Mucosa of stomach (tissue), 1 donor: ENCODE data around the gene TSSC4.

ENCODE experiments used
- H3K27me3 ChIP-seq: one replicate; pipeline ENCODE4 v1.7.0; 2013; ENCODE audit warnings: mild to moderate bottlenecking, low read length; ENCODE audit not compliant: control insufficient read depth, insufficient read depth
- H3K36me3 ChIP-seq: one replicate; pipeline ENCODE4 v1.7.0; 2013; ENCODE audit warnings: low read length; ENCODE audit not compliant: control insufficient read depth, insufficient read depth
- H3K4me1 ChIP-seq: one replicate; pipeline ENCODE4 v1.7.0; 2013; ENCODE audit warnings: mild to moderate bottlenecking, low read length; ENCODE audit not compliant: control insufficient read depth, insufficient read depth
- H3K4me3 ChIP-seq: one replicate; pipeline ENCODE4 v1.7.0; 2013; ENCODE audit warnings: low read length
- H3K9ac ChIP-seq: one replicate; pipeline ENCODE4 v1.7.0; 2013; ENCODE audit warnings: mild to moderate bottlenecking, low read length, moderate library complexity
- H3K9me3 ChIP-seq: one replicate; pipeline ENCODE4 v1.7.0; 2013; ENCODE audit warnings: mild to moderate bottlenecking, low read length, moderate library complexity; ENCODE audit not compliant: control insufficient read depth
- donor health status: Pancreatic carcinoma.

Gene TSSC4

GRCh38 chr11:2447951-2448650 is 47.6 kb downstream of the TSSC4 start:
- Histone ChIP-seq H3K9ac (no peak overlapping the region), H3K36me3 (no peaks in the 10 kb centered on the region), H3K27me3 (peaks cover 17% of the 10 kb centered on the region), H3K9me3 (no peaks in the 10 kb centered on the region), H3K4me1 (peaks cover 5% of the 10 kb centered on the region), H3K4me3 (no peak overlapping the region)

DNA sequence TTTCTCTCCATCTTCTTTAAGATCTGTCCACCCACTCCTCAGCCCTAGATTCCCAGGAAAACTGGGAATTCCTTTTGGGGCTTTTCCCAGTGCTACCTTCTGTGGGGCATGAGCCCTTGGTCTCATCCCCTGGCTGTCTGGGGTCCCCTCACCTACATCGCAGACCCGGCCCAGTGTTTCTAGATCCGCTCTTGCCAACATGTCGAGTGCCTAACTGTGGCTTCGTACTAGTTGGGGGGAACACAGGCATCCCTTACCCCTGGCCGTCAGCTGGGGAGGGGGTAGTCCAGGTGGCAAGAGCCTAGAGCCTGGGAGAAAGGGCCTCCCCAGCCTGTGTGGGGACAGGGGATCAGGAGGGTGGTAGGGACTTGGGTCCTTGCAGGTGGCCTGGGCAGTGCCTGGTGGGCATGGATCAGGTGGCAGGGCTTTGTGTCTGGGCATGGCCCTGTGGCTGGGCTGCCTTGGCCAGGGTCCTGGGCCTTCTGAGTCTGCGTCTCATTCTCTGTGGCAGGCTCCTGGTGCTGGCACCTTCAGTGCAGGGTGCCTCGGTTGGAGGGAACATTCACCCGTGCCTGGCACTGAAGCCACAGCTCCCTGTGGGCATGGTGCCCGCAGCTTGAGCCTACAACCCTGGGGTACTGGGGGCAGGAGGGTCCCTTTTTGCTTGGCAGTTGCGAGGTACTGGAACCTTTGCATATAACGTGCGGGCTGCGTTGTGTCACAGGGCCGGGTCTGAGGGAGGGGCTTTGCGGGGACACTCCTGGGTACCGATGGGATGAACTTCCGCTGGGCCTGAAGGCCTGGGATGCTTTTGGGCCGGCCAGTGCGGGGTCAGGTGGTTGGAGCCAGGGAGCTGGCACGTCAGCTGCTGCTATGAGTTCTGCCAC is 48.4 kb downstream of the TSSC4 start:
- Histone ChIP-seq H3K4me1 (peaks cover 5% of the 10 kb centered on the region), H3K27me3 (peaks cover 16% of the 10 kb centered on the region), H3K36me3 (no peaks in the 10 kb centered on the region)

DNA sequence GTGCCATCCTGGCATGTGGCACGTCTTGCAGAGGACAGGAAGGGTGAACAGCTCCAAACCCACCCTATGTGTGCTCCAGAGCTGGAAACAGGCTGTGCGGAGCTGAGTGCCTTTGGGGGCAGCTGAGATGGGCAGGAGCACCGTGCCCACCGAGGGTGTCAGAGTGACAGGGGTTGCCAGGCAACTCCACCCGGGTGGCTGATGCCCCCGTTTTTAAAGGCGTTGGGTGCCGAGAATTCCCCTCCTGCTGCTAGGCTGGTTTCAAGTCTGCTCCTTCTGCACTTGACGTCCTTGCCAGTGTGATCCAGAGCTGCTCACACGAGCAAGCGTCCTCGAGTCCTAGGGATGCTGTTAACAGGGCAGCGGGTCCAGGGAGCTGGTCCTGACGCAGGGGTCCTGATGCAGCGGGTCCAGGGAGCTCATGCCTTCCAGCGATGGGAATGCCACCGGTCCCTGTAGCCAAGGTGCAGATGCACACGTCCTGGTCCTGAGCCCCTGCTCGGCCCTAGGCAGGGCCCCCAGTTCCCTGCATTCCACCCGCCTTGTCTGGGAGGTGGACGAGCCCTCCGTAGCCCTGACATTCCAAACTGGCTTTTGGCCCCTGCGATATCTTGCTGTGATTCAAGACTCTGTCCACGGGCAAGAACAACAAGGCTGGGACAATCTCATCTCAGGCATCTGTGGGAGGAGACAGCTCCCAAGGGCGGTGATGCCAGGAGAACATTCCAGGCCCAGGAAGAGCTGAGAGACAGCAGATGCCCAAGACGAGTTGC is 49.2 kb downstream of the TSSC4 start:
- H3K36me3 ChIP-seq: no peaks in the 10 kb centered on the region
- H3K4me3 ChIP-seq: no peak overlapping the region
- H3K4me1 ChIP-seq: peaks cover 5% of the 10 kb centered on the region
- H3K27me3 ChIP-seq: peaks cover 12% of the 10 kb centered on the region
- H3K9me3 ChIP-seq: no peaks in the 10 kb centered on the region
- H3K9ac ChIP-seq: no peak overlapping the region

More for the DNA sequence above, 48.4 kb downstream of the TSSC4 start:
- Histone ChIP-seq H3K9me3 (no peaks in the 10 kb centered on the region), H3K9ac (no peak overlapping the region), H3K4me3 (no peak overlapping the region)

GRCh38 chr11:2450321-2451041 is 49.9 kb downstream of the TSSC4 start:
- Histone ChIP-seq H3K27me3 (peaks cover 10% of the 10 kb centered on the region), H3K9me3 (no peaks in the 10 kb centered on the region)

GRCh38 chr11:2451336-2451735 is 50.8 kb downstream of the TSSC4 start:
- Histone ChIP-seq H3K9ac (no peak overlapping the region), H3K36me3 (no peaks in the 10 kb centered on the region), H3K27me3 (peaks cover 1% of the 10 kb centered on the region), H3K9me3 (no peaks in the 10 kb centered on the region), H3K4me1 (peaks cover 5% of the 10 kb centered on the region), H3K4me3 (no peak overlapping the region)

More at GRCh38 chr11:2450321-2451041, 49.9 kb downstream of the TSSC4 start:
- H3K36me3 ChIP-seq: no peaks in the 10 kb centered on the region
- no peak overlapping the region for H3K9ac ChIP-seq
- H3K4me3 ChIP-seq: no peak overlapping the region
- peaks cover 5% of the 10 kb centered on the region for H3K4me1 ChIP-seq

- no peak overlapping the region for H3K9ac ChIP-seq
- no peaks in the 10 kb centered on the region for H3K9me3 ChIP-seq
- no peak overlapping the region for H3K4me3 ChIP-seq
- no peaks in the 10 kb centered on the region for H3K36me3 ChIP-seq
- peaks cover 5% of the 10 kb centered on the region for H3K4me1 ChIP-seq
- H3K27me3 ChIP-seq: no peaks in the 10 kb centered on the region
Measured at GRCh38 chr11:2451916-2452315, 51.4 kb downstream of the TSSC4 start.

DNA sequence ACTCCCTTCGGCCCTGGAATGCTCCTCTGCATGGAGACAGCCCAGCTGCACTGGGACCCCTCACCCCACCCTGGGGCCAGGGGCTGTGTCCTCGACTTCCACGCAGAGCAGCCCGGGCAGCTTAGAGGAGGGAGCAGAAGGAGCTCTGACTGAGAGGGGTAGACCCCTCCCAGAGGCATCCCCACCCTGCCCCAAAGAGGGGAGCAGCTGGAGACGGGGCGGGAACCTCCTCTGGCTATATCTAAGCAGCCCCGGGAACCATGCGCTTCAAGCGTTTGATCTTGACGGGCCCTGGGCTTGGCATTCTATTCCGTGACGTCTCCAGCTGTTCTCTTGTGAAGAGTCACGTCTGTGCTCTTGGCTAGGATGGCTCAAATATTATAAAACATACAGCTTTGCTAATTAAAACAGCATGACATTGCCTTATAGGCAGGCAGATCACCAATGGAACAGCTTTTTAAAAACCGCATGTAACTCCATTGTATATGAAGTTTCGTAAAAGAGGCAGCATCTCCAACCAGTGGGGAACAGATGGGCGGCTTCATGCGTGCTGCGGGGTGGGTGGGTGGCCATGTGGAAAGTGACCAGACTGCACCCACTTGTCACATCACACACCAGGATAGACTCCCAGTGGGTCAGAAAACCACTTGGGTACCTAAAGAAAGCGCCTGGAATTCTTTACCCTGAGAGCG is 51.9 kb downstream of the TSSC4 start:
- no peak overlapping the region for H3K4me3 ChIP-seq
- no peaks in the 10 kb centered on the region for H3K9me3 ChIP-seq
- no peaks in the 10 kb centered on the region for H3K27me3 ChIP-seq
- H3K9ac ChIP-seq: no peak overlapping the region
- H3K4me1 ChIP-seq: peaks cover 5% of the 10 kb centered on the region
- H3K36me3 ChIP-seq: no peaks in the 10 kb centered on the region

GRCh38 chr11:2453436-2453835 is 52.9 kb downstream of the TSSC4 start:
- H3K9ac ChIP-seq: no peak overlapping the region
- no peaks in the 10 kb centered on the region for H3K4me1 ChIP-seq
- no peaks in the 10 kb centered on the region for H3K27me3 ChIP-seq
- H3K4me3 ChIP-seq: no peak overlapping the region
- H3K36me3 ChIP-seq: no peaks in the 10 kb centered on the region
- H3K9me3 ChIP-seq: no peaks in the 10 kb centered on the region
